ENCODE results near the gene CD81.
"Not testable (repeated sequence)": the region's sequence is repeated elsewhere in the genome, so short reads cannot be mapped to it uniquely, and the experiment has no call there.

Gene CD81

GRCh38 chr11:2357651-2358050 lies 19.5 kb upstream of the CD81 start:
- not testable (repeated sequence) for DNase-seq

GRCh38 chr11:2358754-2359442 lies 18.2 kb upstream of the CD81 start:
- no peak for DNase-seq

GRCh38 chr11:2359557-2359956 lies 17.6 kb upstream of the CD81 start:
- DNase-seq: no peak

GRCh38 chr11:2360081-2360642 lies 16.9 kb upstream of the CD81 start:
- no peak for DNase-seq

- DNase-seq: no peak
These were observed 15.5 kb upstream of the CD81 start for GRCh38 chr11:2361565-2361964.

- DNase-seq: no peak
These were observed 14.7 kb upstream of the CD81 start for GRCh38 chr11:2362414-2362813.

- no peak for DNase-seq
These were observed 14.0 kb upstream of the CD81 start for GRCh38 chr11:2363130-2363529.

GRCh38 chr11:2363577-2364370 lies 13.3 kb upstream of the CD81 start:
- no peak for DNase-seq

- not testable (repeated sequence) for DNase-seq
These were observed 12.7 kb upstream of the CD81 start for GRCh38 chr11:2364386-2364785.

- DNase-seq: no peak
These were observed 11.4 kb upstream of the CD81 start for GRCh38 chr11:2365571-2366210.

- peak; percentile 1 for DNase-seq
These were observed 10.8 kb upstream of the CD81 start for GRCh38 chr11:2366276-2366675.

- peak; percentile 1 for DNase-seq
These were observed 10.4 kb upstream of the CD81 start for GRCh38 chr11:2366733-2367132.

- DNase-seq: no peak
These were observed 9.6 kb upstream of the CD81 start for GRCh38 chr11:2367266-2368160.

- DNase-seq: no peak
These were observed 8.8 kb upstream of the CD81 start for GRCh38 chr11:2368178-2368850.

GRCh38 chr11:2368851-2369180 lies 8.3 kb upstream of the CD81 start:
- DNase-seq: no peak

- no peak for DNase-seq
These were observed 7.8 kb upstream of the CD81 start for GRCh38 chr11:2369320-2369719.

- peak; percentile 5 for DNase-seq
These were observed 7.2 kb upstream of the CD81 start for GRCh38 chr11:2369896-2370295.

- DNase-seq: peak; percentile 13
These were observed 2.5 kb upstream of the CD81 start for GRCh38 chr11:2374456-2375201.

GRCh38 chr11:2375341-2375853 lies 1.7 kb upstream of the CD81 start:
- DNase-seq: peak; percentile 11

GRCh38 chr11:2375964-2376551 lies 1.1 kb upstream of the CD81 start:
- no peak for DNase-seq
